HG03457 (cell line): ENCODE data around the gene IQSEC1.

ENCODE experiments used
- ATAC-seq: cut with Tn5 transposase; IDR thresholded peaks from one replicate; pipeline ENCODE4 v1.9.1; 2021; ENCODE audit warnings: moderate number of reproducible peaks; ENCODE audit not compliant: unreplicated experiment

Gene IQSEC1

DNA sequence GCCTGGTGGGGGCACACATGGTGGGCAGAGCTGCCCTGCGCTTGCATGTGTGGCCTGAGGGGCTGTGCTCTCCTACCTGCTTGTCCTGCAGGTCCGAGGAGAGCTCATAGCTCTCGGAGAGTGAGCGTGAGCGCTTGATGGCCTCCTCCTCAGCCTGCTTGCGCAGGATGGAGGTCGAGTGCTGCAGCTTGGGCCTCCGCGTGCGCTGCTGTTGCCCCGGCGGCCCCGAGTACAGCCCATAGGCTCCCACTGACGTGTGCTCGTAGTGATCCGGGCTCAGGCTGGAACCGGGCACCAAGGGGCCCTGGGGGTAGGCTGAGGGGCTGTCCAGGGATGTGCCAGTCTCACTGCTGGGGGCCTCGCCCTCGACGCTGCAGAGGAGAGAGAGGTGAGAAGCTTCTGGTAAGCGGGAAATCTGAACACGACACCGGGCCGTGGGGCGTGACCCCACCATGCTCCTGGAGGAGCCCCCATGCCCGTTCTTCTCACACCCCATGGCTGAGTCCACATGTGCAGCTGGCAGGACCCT, 131.7 kb downstream of the IQSEC1 start:
- no peak for ATAC-seq

- ATAC-seq: no peak
These were observed 132.4 kb downstream of the IQSEC1 start for GRCh38 chr3:12940854-12941253.

DNA sequence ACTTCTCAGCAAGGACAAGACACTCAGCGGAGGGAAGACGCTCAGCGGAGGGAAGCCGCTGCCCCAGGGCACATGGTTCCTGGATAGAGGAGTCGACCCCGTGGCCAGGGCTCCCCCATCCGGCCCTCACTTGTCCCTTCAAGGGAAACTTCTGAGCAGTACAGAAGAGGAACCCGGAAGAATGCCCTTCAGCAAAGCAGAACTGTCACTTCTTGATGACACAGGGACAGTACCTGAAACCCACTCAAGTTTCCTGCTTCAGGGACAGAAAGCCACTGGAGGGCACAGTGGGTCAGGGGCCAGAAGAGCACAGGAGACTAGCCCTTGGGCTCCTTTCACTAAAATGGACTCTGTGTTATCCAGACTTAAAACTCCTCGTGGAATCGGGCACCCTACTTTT, 134.1 kb downstream of the IQSEC1 start:
- no peak for ATAC-seq

DNA sequence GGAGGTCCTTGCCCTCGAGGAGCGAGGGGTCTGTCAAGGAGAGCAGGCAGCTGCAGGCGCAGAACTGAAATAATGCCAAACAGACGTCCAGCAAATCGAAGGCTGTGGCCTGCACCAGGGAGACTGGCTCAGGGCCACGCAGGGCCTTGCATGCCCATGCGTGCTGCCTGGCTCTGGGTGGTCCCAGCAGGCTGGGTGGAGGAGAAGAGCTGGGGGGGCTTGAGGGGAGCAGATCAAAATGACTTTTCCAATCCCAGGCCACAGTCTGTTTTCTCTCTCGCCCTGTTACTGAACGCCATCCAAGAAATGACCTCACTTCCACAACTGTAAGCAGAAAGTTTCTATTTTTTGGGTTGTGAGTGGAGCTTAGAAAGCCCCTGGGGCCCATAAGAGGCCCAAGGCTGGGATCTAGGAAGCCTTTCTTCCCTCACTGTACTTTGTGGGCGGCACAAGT, 134.9 kb downstream of the IQSEC1 start:
- ATAC-seq: no peak

- no peak for ATAC-seq
These were observed 137.1 kb downstream of the IQSEC1 start for GRCh38 chr3:12935861-12936830.

- ATAC-seq: no peak
These were observed 138.0 kb downstream of the IQSEC1 start for GRCh38 chr3:12935023-12935860.

DNA sequence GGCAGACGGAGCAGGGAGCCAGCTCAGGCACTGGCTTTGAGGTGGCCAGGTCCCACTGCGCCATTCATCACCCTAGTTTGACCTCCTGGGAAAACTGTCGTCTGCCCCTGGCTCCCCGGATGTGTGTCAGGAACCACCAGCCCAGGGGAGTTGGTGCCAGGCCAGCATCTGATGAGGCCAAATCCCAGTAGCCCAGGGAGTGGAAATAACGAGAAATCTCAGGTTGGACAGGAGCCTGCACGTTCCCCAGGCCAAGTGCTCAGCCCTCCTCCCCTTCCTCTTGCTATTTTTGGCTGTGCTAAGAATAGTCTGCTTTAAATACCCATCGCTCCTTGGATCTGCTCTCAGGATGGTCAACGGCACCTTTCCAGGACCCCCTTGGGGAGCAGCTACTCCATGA, 138.8 kb downstream of the IQSEC1 start:
- ATAC-seq: no peak

DNA sequence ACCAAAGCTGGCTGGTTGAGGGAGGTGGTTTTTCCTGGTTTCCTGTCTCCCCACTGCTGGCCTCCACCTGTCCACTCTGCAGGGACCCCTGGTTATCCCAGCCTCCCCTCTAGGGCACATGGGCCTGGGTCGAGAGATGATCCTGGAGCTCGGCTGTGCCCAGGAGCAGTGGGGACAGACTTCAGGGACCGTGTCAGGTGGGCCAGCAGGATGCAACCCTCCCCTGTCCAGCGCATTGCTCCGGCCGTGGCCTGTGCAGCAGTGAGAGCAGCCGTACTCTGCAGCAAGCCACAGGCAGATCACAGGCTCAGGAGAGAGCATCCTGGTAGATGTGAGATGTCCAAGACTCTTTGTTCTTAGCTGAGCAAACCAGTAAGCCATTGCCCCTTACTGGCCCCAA, 139.3 kb downstream of the IQSEC1 start:
- ATAC-seq: no peak

- no peak for ATAC-seq
These were observed 140.5 kb downstream of the IQSEC1 start for GRCh38 chr3:12932754-12933153.

DNA sequence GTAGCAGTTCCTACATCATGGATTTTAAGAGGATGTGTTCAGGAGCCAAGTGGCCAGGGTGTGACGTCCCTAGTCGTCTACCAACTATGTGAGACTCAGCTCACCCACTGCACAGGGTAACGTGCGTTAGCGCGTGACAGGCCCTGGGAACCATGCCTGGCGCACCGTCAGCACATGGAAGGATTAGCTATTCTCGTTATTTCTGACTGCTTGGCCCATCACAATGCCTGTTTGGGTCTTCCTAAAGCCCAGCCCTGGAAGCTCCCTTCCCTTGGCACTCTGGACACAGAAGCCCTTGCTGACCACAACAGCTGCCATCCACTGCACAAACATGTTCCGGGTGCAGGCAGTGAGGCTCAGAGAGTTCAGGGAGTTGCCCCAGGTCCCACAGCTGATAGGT, 140.9 kb downstream of the IQSEC1 start:
- ATAC-seq: no peak

DNA sequence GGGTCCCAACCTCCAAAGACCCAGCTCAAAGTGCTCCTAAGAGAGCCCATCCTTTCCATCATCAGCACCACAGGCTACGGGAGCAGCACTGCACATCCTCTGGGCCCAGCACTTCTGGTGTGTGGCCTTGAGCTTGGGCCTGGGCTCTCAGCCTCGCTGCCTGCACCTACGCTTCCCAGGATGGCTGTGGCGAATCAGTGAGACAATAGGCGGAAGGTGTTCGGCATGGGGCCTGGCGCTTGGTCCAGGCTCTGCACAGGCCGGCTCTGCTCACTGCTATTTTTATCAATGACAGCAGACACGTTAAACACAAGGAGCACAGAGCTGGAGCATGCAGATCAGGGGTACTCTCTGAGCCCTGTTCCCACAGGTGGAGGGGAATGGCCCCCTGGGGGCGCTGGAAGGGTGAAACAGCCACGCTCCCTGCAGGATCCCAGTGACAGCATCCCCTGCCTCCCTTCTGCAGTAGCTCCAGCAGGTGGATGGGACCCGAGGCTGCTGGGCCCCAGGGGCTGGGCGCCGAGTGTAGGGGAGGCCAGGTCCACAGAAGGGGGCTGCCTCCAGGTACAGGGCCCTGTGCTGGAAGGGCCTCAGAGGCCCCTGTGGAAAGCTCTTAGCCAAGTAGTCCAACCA, 141.8 kb downstream of the IQSEC1 start:
- no peak for ATAC-seq

- ATAC-seq: no peak
These were observed 143.4 kb downstream of the IQSEC1 start for GRCh38 chr3:12929801-12930200.

- no peak for ATAC-seq
These were observed 146.6 kb downstream of the IQSEC1 start for GRCh38 chr3:12926660-12927059.

GRCh38 chr3:12925648-12926047, 147.6 kb downstream of the IQSEC1 start:
- ATAC-seq: no peak

- no peak for ATAC-seq
These were observed 148.8 kb downstream of the IQSEC1 start for GRCh38 chr3:12924437-12924836.

DNA sequence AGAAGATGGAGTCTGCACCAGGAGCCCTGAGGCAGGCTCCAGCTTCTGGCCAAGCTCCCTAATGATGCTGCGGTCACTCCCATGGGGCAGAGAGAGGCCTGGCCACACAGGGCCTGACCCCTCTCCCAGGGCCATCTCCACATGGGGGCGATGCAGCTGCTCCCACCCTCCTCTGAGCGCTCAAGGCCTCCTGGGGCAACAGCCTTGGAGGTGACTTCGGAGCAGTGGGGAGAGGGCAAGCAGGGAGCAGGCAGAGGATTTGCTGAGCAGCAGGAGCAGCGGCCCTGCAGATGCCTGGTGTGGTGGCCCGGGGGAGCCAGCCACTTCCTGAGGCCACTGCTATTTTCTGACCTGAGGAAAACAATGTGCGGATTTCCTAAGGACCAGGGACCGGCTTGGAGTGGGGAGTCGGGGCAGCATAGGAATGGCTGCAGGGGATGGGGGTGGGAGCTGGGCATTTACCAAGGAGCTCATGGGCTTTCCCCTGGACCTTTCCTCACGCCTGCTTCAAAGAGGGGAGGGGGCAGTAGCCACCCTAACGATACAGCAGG, 150.3 kb downstream of the IQSEC1 start:
- no peak for ATAC-seq

DNA sequence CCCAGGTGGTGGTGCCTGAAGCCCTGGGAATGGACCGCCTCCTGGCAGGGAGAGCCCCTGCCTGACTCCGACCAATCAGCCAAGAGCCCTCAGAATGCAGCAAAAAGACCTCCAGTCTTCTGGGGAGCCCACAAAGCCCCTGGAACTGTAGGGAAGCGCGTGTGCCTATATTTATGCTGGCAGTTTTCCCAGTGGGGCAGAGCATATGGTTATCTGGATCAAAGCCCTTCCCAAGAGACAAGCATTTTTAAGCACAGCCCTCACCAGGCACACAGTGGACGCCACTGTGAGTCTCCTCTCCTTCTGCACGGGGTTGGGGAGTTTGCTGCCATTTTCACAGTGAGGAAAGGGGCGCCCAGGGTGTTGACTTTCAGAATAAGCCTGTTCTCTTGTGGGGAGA, 150.9 kb downstream of the IQSEC1 start:
- ATAC-seq: no peak

DNA sequence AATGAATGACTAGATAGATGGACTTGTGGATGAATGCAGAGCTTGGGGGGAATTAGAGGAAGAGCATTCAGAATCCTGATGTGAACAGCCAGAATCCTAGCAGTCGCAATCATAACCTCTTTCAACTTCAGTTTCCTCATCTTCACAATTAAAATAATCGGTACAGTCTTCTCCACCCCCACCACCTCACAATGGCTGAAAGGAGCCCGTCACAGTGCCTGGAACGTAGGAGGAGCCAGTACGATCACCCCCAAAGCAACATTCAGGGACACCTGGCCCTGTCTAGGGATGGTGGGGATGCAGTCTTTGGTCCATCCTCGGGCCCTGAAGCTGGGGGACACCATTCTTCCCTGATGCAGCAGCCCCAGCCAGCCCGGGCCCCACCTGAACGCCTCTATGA, 151.5 kb downstream of the IQSEC1 start:
- ATAC-seq: no peak

DNA sequence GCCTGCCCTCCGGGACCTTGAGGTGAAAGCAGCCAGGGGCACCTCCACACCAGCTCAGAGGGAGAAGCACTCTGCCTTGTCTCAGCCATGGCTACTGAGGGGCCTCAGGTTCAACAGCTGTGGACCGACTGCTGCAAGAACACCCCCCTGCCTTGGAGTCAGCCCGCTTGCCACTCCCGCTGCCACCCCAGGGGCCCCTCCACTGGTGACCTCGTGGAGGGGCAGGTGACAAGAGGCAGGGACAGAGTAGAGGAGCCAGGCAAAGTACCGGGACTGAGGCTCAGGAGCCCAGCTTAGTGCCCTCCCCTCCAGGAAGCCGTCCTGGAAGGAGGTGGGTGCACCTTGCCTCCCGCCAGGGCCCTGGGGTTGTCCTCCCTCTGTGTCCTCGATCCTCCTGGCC, 152.3 kb downstream of the IQSEC1 start:
- ATAC-seq: no peak

DNA sequence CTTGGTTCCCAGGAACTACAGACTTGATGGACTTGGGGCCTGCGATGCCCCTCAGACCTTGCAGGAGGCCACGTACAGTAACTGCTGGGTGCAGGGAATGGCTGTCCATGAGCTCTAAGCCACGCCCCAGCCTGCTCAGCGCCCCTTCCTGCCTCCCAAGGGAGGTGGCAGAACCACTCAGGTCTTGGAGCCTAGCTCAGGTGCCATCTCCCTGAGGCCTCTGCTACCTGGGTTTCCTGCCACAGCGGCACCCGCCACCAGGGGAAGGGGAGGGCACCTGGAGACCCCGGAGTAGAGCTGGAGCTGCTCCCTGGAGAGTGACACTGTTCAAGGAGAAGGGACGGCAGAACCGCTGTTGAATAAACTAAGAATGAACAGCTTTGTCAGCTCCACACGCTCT, 154.0 kb downstream of the IQSEC1 start:
- ATAC-seq: no peak

DNA sequence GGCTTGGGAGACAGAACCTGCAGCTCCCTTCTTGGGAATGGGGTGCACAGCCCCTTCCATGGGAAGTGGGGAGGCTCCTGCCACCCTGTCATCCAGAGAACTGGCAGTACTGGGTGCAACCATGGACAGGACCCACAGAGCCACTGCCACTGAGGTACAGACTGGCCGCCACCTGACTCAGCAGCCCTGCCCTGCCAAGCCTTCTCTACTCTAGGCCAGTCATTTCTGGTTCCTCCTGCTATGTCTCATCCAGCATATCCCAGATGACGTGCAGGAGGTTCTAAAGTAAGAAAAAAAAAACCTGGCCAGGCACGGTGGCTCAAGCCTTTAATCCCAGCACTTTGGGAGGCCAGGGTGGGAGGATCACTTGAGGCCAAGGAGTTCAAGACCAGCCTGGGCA, 155.0 kb downstream of the IQSEC1 start:
- no peak for ATAC-seq
